HG02943 (cell line): ENCODE measurements around the gene LHX2.
"Not testable (repeated sequence)": the region's sequence is repeated elsewhere in the genome, so short reads cannot be mapped to it uniquely, and the experiment has no call there.

ENCODE experiments used
- ATAC-seq: cut with Tn5 transposase; IDR thresholded peaks from one replicate; pipeline ENCODE4 v1.9.1; 2021; ENCODE audit warnings: mild to moderate bottlenecking, low read depth, moderate library complexity; ENCODE audit not compliant: unreplicated experiment

LHX2 gene, protein sequence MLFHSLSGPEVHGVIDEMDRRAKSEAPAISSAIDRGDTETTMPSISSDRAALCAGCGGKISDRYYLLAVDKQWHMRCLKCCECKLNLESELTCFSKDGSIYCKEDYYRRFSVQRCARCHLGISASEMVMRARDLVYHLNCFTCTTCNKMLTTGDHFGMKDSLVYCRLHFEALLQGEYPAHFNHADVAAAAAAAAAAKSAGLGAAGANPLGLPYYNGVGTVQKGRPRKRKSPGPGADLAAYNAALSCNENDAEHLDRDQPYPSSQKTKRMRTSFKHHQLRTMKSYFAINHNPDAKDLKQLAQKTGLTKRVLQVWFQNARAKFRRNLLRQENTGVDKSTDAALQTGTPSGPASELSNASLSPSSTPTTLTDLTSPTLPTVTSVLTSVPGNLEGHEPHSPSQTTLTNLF

GRCh38 chr9:124011460-124012301 lies at the start of gene LHX2:
TSS of gene LHX2 (plus strand) at chr9:124011768. CDS start at chr9:124012349, 581 bp downstream.
- no peak for ATAC-seq

DNA sequence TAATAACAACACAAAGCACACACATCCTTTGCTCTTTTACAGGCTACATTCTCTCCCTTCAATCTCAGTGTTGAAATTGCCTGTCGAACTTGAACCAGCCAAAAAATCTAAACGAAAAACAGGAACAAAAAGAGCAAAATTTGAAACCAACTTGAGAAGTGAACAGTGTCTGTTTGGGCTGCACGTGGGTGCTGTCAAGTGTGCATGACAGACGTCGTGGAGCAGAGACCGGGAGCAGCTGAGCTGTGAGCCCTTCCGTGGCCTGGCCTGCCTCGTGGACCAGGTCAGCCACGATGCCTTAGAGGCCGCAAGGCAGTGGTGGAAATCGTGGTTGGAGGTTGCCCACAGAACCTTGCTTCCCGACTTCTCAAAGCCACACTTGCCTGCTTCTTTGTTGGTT lies 46.8 kb upstream of the LHX2 start:
- ATAC-seq: no peak

DNA sequence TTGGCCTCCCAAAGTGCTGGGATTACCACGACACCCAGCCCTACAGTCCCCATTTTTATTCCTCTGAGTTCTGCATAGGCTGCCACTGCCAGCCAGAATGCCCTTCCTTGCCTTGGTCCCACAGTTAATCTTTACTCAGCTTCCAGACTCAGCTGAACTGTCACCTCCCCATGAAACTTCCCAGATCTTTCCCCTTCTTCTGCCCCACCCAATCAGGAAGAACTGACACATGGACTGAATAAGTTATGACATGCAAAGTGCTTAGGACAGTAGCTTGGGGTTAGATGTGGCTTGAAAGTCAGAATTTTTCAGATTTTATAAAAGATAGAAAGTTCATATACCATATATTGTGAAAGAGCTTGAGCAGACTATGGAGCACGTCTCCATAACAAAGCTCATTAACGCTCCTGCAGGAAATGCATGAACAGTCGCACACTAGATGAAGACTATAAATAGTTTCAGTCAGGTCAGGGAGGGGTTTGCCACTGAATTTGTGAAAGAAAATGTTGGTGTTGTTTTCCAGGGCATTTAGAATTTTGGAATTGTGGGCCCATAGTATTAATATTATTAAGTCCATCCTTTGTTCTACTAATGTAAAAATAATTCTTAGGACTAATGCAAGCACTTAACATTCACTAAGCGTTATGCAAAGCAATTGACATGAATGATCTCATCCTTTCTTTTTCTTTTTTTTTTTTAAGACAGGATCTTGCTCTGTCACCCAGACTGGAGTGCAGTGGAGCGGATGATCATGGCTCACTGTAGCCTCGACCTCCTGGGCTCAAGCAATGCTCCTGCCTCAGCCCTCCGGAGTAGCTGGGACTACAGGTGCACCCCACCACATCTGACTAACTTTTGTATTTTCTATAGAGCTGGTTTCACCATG lies 45.5 kb upstream of the LHX2 start:
- no peak for ATAC-seq

- ATAC-seq: no peak
Observed at GRCh38 chr9:123967323-123967722, 44.2 kb upstream of the LHX2 start.

DNA sequence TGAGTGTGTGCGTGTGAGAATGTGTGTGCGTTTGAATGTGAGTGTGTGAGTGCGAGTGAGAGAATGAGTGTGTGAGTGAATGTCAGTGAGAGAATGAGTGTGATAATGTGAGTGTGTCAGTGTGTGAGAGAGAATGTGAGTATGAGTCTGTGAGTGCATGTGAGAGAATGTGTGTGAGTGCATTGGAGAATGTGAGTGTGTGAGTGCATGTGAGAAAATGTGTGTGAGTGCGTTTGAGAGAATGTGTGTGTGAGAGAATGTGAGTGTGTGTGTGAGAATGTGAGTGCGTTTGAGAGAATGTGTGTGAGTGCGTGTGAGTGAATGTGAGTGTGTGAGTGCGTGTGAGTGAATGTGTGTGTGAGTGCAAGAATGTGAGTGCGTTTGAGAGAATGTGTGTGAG lies 39.0 kb upstream of the LHX2 start:
- ATAC-seq: no peak

DNA sequence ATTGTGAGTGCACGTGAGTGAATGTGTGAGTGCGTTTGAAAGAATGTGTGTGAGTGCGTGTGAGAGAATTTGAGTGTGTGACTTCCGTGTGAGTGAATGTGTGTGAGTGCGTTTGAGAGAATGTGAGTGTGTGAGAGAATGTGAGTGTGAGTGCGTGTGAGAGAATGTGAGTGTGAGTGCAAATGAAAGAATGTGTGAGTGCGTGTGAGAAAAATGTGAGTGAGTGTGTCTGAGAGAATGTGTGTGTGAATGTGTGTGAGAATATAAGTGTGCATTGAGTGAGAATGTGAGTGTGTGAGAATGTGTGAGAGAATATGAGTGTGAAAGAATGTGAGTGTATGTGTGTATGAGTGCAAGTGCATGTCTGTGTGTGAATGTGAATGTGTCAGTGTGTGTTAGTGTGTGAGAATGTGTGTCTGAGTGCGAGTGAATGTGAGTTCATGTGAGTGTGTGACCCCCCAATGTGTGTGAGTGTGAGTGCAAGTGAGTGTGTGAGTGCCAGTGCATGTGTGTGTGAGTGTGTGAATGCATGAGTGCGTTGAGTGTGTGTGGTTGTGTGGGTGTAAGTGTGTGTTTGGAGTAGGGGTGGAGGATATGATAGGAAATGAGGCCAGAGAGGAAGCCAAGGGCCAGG lies 37.9 kb upstream of the LHX2 start:
- no peak for ATAC-seq

DNA sequence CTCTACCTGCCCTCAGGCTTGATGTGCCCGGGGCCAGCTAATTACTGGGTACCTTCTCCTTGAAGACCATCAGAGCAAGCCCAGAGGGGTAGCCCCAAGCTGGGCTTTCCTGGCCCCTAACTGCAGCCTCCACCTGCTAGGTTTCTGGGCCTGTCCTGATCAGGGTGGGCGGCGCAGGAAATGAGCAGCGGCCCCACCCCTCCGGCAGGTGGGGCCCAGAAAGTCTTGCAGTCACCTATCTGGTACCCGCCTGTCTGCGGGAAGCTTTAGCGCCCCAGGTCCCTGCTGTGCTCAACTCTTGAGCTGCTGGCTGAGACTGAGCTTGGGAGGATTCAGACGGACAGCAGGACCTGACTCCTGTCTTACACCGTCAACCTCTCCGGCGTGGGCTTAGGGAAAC lies 37.1 kb upstream of the LHX2 start:
- no peak for ATAC-seq

DNA sequence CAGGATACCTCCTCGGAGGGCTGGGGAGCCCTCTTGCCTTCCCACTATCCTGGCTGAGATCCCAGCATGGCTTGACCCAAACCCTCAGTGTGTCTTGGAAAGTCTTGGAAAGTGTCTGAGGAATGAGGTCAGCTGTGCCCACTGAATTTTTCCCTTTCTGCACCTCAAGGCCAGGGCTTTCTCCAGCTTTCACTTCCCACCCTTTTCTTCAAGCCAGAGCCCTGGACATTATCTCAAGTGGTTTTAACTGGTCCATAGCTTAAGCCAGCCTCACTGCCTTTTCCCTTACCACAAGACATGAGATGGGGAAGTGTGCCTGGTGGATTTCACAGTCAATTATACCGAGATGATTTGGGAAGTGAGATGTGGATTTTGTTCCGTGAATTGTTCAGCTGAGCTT lies 35.7 kb upstream of the LHX2 start:
- ATAC-seq: no peak

GRCh38 chr9:123976579-123976978 lies 35.0 kb upstream of the LHX2 start:
- ATAC-seq: not testable (repeated sequence)

DNA sequence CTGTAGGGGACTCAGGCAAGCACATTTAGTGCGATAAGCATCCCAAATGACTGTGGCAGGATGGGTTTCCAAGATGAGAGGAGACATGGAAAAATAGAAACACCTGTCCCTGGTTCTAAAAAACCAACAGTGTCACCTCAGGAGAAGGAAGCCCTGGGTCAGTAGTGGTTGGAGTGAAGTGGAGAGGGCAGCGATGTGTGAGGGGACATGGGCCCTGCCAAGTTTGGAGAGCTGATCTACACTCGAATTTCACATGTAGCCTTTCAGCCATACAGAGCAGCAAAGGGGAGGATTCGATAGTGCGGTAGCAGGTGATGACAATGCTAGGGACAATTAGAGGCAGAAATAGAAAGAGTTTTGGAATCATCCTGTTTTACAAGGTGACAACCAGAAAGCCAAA lies 32.6 kb upstream of the LHX2 start:
- ATAC-seq: no peak

DNA sequence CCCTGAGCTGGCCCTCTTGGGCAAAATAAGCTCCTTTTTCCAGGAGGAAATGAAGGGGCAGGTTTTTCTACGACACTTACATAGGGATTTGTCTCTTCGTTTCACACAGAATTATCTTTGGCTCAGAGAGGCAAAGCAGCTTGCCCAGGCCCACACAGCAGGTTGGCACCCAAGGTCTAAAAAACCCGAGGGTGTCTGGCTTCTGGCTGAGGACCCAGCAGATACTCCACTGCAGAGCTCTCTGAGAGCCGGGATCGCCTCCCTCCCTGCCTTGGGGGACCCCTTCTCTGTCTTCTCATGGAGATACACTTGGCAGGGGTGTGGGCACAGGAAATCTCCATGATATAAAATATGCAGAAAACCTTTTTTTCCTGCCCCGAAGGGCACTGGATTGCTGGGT lies 29.0 kb upstream of the LHX2 start:
- ATAC-seq: no peak

DNA sequence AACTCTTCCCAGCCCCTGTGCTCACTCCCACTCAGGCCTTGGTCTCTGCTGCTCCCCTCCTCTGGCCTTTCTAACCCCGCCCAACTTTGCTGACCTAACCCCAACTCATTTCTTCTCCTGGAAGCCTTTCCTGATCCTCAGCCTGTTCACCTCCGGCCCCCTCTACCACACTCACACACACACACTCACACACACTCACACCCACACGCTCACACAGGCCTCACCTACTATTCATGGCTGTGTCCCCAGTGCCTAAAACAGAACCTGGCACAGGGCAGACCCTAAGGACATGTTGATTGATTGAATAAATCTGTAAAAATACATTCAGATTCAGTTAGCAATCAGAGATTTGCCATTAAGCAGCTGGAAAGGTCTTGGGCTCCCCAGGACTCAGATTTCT lies 28.5 kb upstream of the LHX2 start:
- ATAC-seq: no peak

DNA sequence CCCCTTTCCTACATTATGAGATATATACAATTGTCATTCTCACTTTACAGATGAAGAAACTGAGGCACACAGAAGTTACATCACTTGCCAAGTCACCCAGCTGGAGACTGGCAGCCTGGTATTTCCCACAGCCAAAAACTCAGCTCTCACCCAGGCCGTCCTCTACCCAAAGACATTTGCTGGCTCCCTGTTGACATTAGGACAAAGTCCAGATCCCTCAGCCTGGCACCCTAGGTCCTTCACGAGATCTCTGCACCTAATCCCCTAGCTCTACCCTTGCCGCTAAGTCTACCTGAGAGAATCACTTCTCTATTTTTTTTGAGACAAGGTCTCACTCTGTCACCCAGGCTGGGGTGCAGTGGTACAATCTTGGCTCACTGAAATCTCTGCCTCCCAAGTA lies 26.8 kb upstream of the LHX2 start:
- no peak for ATAC-seq

DNA sequence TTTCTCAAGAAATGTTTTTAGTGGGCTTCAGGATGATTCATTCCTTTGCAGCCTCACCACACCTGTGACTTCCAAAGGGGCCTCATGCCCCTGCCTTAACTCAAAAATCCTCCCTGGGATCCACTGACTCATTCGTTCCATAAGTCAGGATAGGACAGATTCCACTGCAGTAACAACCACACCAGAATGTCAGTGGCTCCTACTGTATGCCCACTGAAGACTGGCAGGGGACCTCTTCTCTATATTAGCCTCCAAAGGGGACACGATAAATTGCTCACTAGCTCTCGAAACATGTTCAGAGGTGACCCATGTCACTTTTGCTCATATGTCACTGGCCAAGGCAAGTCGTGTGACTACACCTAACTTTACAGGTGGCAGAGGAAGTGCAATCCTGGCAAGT lies 25.7 kb upstream of the LHX2 start:
- ATAC-seq: no peak

DNA sequence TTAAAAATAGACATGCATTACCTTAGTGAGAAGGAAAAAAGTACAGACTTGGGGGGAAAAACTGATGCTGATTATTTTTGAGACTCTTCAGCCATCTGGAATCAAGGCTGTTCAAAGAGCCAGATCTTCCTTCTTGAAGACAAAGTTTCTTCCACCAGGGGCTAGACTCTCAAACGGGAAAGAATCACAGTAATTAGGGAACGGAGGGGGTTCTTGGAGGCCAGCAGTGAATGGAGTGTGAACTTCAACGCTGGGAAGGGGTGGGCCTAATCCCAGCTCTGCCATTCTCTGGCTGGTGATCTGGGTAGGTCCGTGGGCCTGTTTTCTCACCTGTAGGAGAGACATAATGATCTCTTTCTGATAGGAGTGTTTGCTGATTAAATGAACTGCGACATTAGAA lies 21.1 kb upstream of the LHX2 start:
- no peak for ATAC-seq

GRCh38 chr9:123992679-123993078 lies 18.9 kb upstream of the LHX2 start:
- not testable (repeated sequence) for ATAC-seq

DNA sequence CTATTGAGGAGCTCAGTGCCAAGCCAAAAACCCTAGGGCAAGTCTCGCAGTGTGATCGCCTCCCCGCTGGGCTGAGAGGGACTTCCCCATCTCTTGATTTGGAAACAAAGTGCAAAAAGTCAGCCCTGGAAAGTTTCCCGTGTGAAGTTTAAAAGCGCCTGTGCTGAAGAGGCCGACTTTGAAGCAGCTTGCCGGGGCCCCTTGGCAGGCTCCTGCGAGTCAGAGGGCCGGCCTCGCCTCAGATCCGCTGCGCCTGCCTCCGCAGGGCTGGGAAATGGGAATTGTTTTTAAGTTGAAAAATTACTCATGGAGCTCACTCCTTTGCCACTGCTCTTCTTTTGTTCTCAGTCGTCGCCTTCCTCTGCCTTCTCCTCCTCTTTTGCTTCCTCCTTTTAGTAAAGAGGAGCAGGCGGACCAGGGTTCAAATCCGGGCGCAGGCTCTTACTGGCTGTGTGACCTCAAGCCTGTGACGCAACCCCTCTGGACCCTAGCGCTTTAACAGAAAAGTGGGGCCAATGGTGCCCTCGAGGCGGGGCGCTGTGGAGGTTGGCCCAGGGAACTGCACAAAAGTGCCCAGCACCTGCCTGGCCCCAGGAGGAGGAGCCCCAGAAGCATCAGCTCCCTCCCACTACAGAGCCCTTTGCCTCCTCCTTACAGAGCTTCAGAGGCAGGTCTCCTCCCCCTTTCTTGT lies 14.7 kb upstream of the LHX2 start:
- ATAC-seq: no peak

DNA sequence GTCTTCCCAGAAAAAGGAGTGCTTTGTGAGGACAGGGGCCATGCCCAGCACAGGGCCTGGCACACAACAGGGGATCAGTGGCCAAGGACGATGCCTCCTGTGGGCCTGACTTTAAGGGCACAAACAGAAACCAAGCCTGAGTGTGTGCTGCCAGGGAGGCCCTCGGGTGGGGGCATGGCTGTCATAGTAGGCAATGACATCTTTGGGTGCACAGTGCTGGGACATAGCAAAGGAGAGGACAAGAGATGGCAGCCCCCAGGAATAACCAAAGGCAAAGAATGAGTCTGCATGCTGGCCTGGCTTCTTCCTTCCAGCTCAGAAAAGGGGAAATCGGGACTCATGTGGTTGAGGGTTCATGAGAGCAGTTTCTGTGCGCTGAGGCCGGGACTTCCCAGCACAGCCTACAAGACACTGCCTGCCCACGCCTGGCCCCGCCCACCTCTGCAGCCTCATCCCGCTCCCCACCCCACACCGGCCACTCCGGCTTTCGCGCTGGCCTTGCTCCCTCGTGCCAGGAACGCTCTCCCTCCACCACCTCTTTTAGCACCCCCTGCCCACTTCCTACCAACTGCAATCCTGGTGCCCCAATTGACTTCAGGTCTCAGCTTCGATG lies 13.8 kb upstream of the LHX2 start:
- ATAC-seq: no peak

DNA sequence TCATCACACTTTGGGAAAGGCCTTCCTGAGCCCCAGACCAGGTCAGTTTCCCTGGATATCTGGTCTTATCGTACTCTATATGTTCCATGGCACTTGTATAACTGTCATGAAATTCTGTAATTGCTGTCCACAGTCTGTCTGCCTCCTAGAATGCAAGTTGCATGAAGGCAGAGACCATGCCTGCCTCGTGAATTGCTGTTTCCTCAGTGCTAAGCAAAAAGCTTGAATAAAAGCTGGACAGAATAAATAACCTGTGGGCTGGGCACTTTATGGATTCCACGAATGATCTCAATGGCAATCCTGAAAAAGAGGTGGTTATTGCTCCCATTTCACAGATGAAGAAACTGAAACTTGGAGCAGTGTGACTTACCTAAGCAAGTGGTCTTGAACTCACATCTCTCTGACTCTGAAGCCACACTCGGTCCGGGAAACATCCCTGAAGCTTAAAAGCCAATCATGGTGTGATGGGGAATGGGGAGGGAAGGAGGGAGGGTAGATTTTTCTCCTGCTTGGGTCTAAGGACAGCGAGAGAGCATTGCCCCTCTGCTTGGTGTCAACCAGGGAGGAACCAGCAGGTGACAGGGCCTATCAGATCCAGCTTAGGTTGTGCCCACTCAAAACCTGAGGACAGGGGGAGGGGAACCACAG lies 13.2 kb upstream of the LHX2 start:
- no peak for ATAC-seq
